IMR-90 (cell line): ENCODE measurements around the gene SSR3. TPM values are rescaled to one million over a fixed set of nuclear protein-coding genes. Genes with fewer than 3 reads are reported as not detected.

ENCODE experiments used
- ATAC-seq: fragments of 200-7000 bp; cut with Tn5 transposase; 2 replicates; pipeline ENCODE4 v1.9.1; 2020; ENCODE audit warnings: low read depth, mild to moderate bottlenecking, moderate library complexity
- BruUV-seq: library from RNA; stranded (reverse); fragments of 400-500 nt; replicated peaks from 2 replicates; lab custom pipeline; 2021; lab: Mats Ljungman, UMichigan
- CTCF ChIA-PET: fragments of 300-600 bp; formaldehyde crosslinking; extraction: SDS; loops from one replicate; lab custom pipeline; 2021; ENCODE audit warnings: antibody characterized with exemption; lab: Yijun Ruan, JAX
- POLR2A ChIA-PET: fragments of 300-600 bp; sonication (Branson Sonifier 250); formaldehyde crosslinking; loops from one replicate; lab custom pipeline; 2022; ENCODE audit warnings: antibody characterized with exemption; ENCODE audit not compliant: unreplicated experiment; lab: Charles Lee
- DNase-seq: peaks from one replicate; pipeline ENCODE4 v3.0.0; 2013
- H2AFZ ChIP-seq: replicated peaks from 2 replicates; pipeline ENCODE3; 2013; ENCODE audit warnings: low read length, mild to moderate bottlenecking; ENCODE audit not compliant: poor library complexity
- H2AK5ac ChIP-seq: 2 replicates; pipeline ENCODE4 v1.6.1; 2013; ENCODE audit warnings: low read depth, low read length, inconsistent platforms
- H2AK9ac ChIP-seq: replicated peaks from 2 replicates; pipeline ENCODE3; 2013; ENCODE audit warnings: mild to moderate bottlenecking, low read depth, low read length, moderate library complexity; ENCODE audit not compliant: poor library complexity
- H2BK120ac ChIP-seq: 2 replicates; pipeline ENCODE4 v1.6.1; 2013; ENCODE audit warnings: low read depth, low read length, inconsistent platforms
- H2BK15ac ChIP-seq: 3 replicates; pipeline ENCODE4 v1.6.1; 2013; ENCODE audit warnings: low read depth, low read length, inconsistent platforms
- H2BK20ac ChIP-seq: 2 replicates; pipeline ENCODE4 v1.6.1; 2013; ENCODE audit warnings: low read depth, mild to moderate bottlenecking, inconsistent platforms, low read length, moderate library complexity
- H2BK5ac ChIP-seq: 2 replicates; pipeline ENCODE4 v1.6.1; 2013; ENCODE audit warnings: mild to moderate bottlenecking, low read depth, low read length, inconsistent platforms; ENCODE audit not compliant: poor library complexity, severe bottlenecking
- H3K14ac ChIP-seq: replicated peaks from 2 replicates; pipeline ENCODE4 v1.6.1; 2013; ENCODE audit warnings: low read depth, low read length, inconsistent platforms
- H3K18ac ChIP-seq: 2 replicates; pipeline ENCODE4 v1.6.1; 2013; ENCODE audit warnings: low read depth, low read length, control low read depth
- H3K23ac ChIP-seq: 2 replicates; pipeline ENCODE4 v1.6.1; 2013; ENCODE audit warnings: low read depth, low read length, inconsistent platforms
- H3K27ac ChIP-seq: 2 replicates; pipeline ENCODE4 v1.5.1; 2013; ENCODE audit warnings: mild to moderate bottlenecking, control low read depth, low read length; ENCODE audit not compliant: insufficient read depth
- H3K27me3 ChIP-seq: 2 replicates; pipeline ENCODE4 v1.6.1; 2013; ENCODE audit warnings: low read length; ENCODE audit not compliant: control insufficient read depth, insufficient read depth
- H3K36me3 ChIP-seq: 2 replicates; pipeline ENCODE4 v1.6.1; 2013; ENCODE audit warnings: low read length, mixed read lengths; ENCODE audit not compliant: control insufficient read depth, insufficient read depth
- H3K4ac ChIP-seq: 2 replicates; pipeline ENCODE4 v1.6.1; 2013; ENCODE audit warnings: low read depth, low read length, inconsistent platforms
- H3K4me1 ChIP-seq: 2 replicates; pipeline ENCODE4 v1.6.1; 2013; ENCODE audit warnings: low read length, mixed read lengths; ENCODE audit not compliant: control insufficient read depth, insufficient read depth
- H3K4me2 ChIP-seq: 2 replicates; pipeline ENCODE4 v1.6.1; 2013; ENCODE audit warnings: low read depth, mild to moderate bottlenecking, control low read depth, low read length, moderate library complexity
- H3K4me3 ChIP-seq: 2 replicates; pipeline ENCODE4 v1.5.1; 2013; ENCODE audit warnings: low read depth, mild to moderate bottlenecking, control low read depth, low read length, moderate library complexity; ENCODE audit not compliant: insufficient read depth
- H3K56ac ChIP-seq: 2 replicates; pipeline ENCODE4 v1.6.1; 2013; ENCODE audit warnings: low read length, inconsistent platforms; ENCODE audit not compliant: insufficient read depth; ENCODE audit errors: extremely low read depth
- H3K79me1 ChIP-seq, 2 experiments: 2 replicates each; pipeline ENCODE4 v1.6.1; 2013; ENCODE audit warnings: low read length in 2 of 2, inconsistent platforms in 1 of 2, low read depth in 1 of 2
- H3K9ac ChIP-seq: 2 replicates; pipeline ENCODE4 v1.6.1; 2013; ENCODE audit warnings: low read depth, low read length, control low read depth
- H3K9me1 ChIP-seq: 2 replicates; pipeline ENCODE4 v1.6.1; 2013; ENCODE audit warnings: low read length, inconsistent platforms; ENCODE audit not compliant: insufficient read depth
- H3K9me3 ChIP-seq: 2 replicates; pipeline ENCODE4 v1.6.1; 2013; ENCODE audit warnings: low read length; ENCODE audit not compliant: control insufficient read depth, insufficient read depth
- H4K20me1 ChIP-seq: 2 replicates; pipeline ENCODE4 v1.6.1; 2013; ENCODE audit warnings: low read length, inconsistent platforms; ENCODE audit not compliant: insufficient read depth
- H4K5ac ChIP-seq: 2 replicates; pipeline ENCODE4 v1.6.1; 2013; ENCODE audit warnings: mild to moderate bottlenecking, low read depth, low read length, control low read depth
- H4K8ac ChIP-seq, 2 experiments: 2 replicates each; pipeline ENCODE4 v1.6.1; 2013; ENCODE audit warnings: low read depth in 2 of 2, low read length in 2 of 2, control low read depth in 1 of 2, inconsistent platforms in 1 of 2
- H4K91ac ChIP-seq: 2 replicates; pipeline ENCODE4 v1.6.1; 2013; ENCODE audit warnings: low read depth, low read length, inconsistent platforms; ENCODE audit not compliant: insufficient read depth
- BHLHE40 ChIP-seq: fragments of 150-350 bp; IDR thresholded peaks from 2 replicates; pipeline ENCODE4 v1.6.1; 2016; ENCODE audit warnings: mild to moderate bottlenecking, low read depth, low read length
- CEBPB ChIP-seq: IDR thresholded peaks from 2 replicates; pipeline ENCODE4 v1.6.1; 2012; ENCODE audit warnings: low read depth, low read length, improper control_type of control experiment
- CHD1 ChIP-seq: IDR thresholded peaks from 2 replicates; pipeline ENCODE4 v1.6.1; 2012; ENCODE audit warnings: low read depth, low read length, improper control_type of control experiment
- FOS ChIP-seq: fragments of 150-350 bp; IDR thresholded peaks from 2 replicates; pipeline ENCODE4 v1.6.1; 2016; ENCODE audit warnings: low read depth, low read length
- MAFK ChIP-seq: IDR thresholded peaks from 2 replicates; pipeline ENCODE4 v1.6.1; 2012; ENCODE audit warnings: low read depth, low read length, improper control_type of control experiment
- MAZ ChIP-seq: IDR thresholded peaks from 2 replicates; pipeline ENCODE4 v1.6.1; 2012; ENCODE audit warnings: low read depth, mild to moderate bottlenecking, low read length, improper control_type of control experiment, moderate library complexity, borderline replicate concordance
- MXI1 ChIP-seq: IDR thresholded peaks from 2 replicates; pipeline ENCODE4 v1.6.1; 2012; ENCODE audit warnings: low read depth, mild to moderate bottlenecking, low read length, moderate library complexity, borderline replicate concordance
- NFE2L2 ChIP-seq: fragments of 150-350 bp; IDR thresholded peaks from 2 replicates; pipeline ENCODE4 v1.6.1; 2016; ENCODE audit warnings: low read depth, mild to moderate bottlenecking, low read length
- POLR2A ChIP-seq: IDR thresholded peaks from 2 replicates; pipeline ENCODE4 v1.6.1; 2012; ENCODE audit warnings: mild to moderate bottlenecking, low read depth, low read length
- RAD21 ChIP-seq: IDR thresholded peaks from 2 replicates; pipeline ENCODE4 v1.6.1; 2012; ENCODE audit warnings: low read length, improper control_type of control experiment
- RCOR1 ChIP-seq: IDR thresholded peaks from 2 replicates; pipeline ENCODE4 v1.6.1; 2012; ENCODE audit warnings: mild to moderate bottlenecking, low read length, improper control_type of control experiment; ENCODE audit not compliant: insufficient replicate concordance
- RFX5 ChIP-seq: IDR thresholded peaks from 2 replicates; pipeline ENCODE4 v1.8.0; 2012; ENCODE audit warnings: low read depth, mild to moderate bottlenecking, low read length, moderate library complexity
- SMC3 ChIP-seq: fragments of 150-350 bp; IDR thresholded peaks from 2 replicates; pipeline ENCODE4 v1.6.1; 2016; ENCODE audit warnings: low read depth, mild to moderate bottlenecking, antibody characterized with exemption, low read length, moderate library complexity
- USF2 ChIP-seq: fragments of 150-350 bp; IDR thresholded peaks from 2 replicates; pipeline ENCODE4 v1.6.1; 2017; ENCODE audit warnings: mild to moderate bottlenecking, antibody characterized with exemption, low read length, low read depth
- WGBS, 2 experiments: methylation state at CpG; one replicate each; pipeline versions ENCODE4 v1.1.5 to v1.1.7; 2013; ENCODE audit warnings: missing lambda C conversion rate in 2 of 2; ENCODE audit not compliant: insufficient read length in 1 of 2; ENCODE audit errors: extremely low coverage in 2 of 2; 5-methylcytosine and 5-hydroxymethylcytosine counted together
- dilution Hi-C: fragments of 300-500 bp; cut with HindIII; formaldehyde crosslinking; loops from one replicate; pipeline ENCODE4 v1.14.3; 2018; ENCODE audit warnings: low sequenced_read_pairs; ENCODE audit not compliant: unreplicated experiment
- in situ Hi-C: fragments of 300-500 bp; cut with MboI; formaldehyde crosslinking; loops from 3 replicates; pipeline ENCODE4 v1.14.3; 2019; ENCODE audit warnings: low sequenced_read_pairs, inconsistent platforms, mixed read lengths
- intact Hi-C: fragments of 100-400 bp; cut with micrococcal nuclease; formaldehyde crosslinking; loops from 2 replicates; pipeline ENCODE4 v1.10.0; 2022
- polyA plus RNA-seq, 3 experiments: library from polyadenylated mRNA; depleted of rRNA; stranded (reverse); fragments of >200 nt; gene quantifications; 2 replicates each; pipeline ENCODE4 v1.2.3, GENCODE V29; 2012; ENCODE audit warnings: low replicate concordance in 1 of 3
- total RNA-seq: library from RNA; depleted of rRNA; stranded (reverse); fragments of >200 nt; gene quantifications from 2 replicates; pipeline ENCODE4 v1.2.3, GENCODE V29; 2012
- TF ChIP-seq, protein P1 (sequence below): conservative IDR thresholded peaks from 2 replicates; pipeline ENCODE4 v1.5.1; 2012; ENCODE audit warnings: mild to moderate bottlenecking, low read depth, low read length, improper control_type of control experiment
- TF ChIP-seq, protein P2 (sequence below): fragments of 150-350 bp; IDR thresholded peaks from 2 replicates; pipeline ENCODE4 v1.6.1; 2016; ENCODE audit warnings: low read depth, mild to moderate bottlenecking, low read length, moderate library complexity, borderline replicate concordance

Gene SSR3
- total and polyA plus RNA-seq, 2 of the 4 experiments (the other 2 are of a cell fraction): 246 to 608 TPM

- Histone ChIP-seq H2AK5ac (no peak overlapping the region), H3K36me3 (no peaks in the 10 kb centered on the region), H2AFZ (no peak overlapping the region), H3K27me3 (peaks cover 6% of the 10 kb centered on the region), H3K4me3 (no peak overlapping the region), H2BK20ac (no peak overlapping the region; the same call in 1 of the 2 replicates), H3K9ac (no peak overlapping the region), H3K56ac (no peak overlapping the region), H3K18ac (no peak overlapping the region), H3K79me1 (no peaks in the 10 kb centered on the region), H3K23ac (no peak overlapping the region), H3K14ac (no peak overlapping the region), H4K8ac (no peak overlapping the region), H3K4ac (no peak overlapping the region), H3K9me1 (no peaks in the 10 kb centered on the region; the same call in 1 of the 2 replicates), H4K91ac (no peak overlapping the region), H4K5ac (no peak overlapping the region), H2BK15ac (no peak overlapping the region), H3K4me2 (no peak overlapping the region), H2BK120ac (no peak overlapping the region), H3K4me1 (0 out of 2 replicates have a peak, but pooled peaks cover 2% of the 10 kb centered on the region), H2AK9ac (peak overlapping the region; percentile 65), H3K27ac (no peak overlapping the region), H2BK5ac (no peak overlapping the region), H4K20me1 (no peaks in the 10 kb centered on the region), H3K9me3 (no peaks in the 10 kb centered on the region)
- intact Hi-C loops: no loop called here
- TF ChIP-seq USF2 (no peak), MAFK (no peak), RAD21 (no peak), CEBPB (no peak), CHD1 (no peak), RFX5 (no peak), FOS (no peak), MAZ (no peak), SMC3 (no peak), RCOR1 (no peak), POLR2A (no peak), MXI1 (no peak), NFE2L2 (no peak), BHLHE40 (no peak)
- TF ChIP-seq, protein P1, sequence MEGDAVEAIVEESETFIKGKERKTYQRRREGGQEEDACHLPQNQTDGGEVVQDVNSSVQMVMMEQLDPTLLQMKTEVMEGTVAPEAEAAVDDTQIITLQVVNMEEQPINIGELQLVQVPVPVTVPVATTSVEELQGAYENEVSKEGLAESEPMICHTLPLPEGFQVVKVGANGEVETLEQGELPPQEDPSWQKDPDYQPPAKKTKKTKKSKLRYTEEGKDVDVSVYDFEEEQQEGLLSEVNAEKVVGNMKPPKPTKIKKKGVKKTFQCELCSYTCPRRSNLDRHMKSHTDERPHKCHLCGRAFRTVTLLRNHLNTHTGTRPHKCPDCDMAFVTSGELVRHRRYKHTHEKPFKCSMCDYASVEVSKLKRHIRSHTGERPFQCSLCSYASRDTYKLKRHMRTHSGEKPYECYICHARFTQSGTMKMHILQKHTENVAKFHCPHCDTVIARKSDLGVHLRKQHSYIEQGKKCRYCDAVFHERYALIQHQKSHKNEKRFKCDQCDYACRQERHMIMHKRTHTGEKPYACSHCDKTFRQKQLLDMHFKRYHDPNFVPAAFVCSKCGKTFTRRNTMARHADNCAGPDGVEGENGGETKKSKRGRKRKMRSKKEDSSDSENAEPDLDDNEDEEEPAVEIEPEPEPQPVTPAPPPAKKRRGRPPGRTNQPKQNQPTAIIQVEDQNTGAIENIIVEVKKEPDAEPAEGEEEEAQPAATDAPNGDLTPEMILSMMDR: no peak
- TF ChIP-seq, protein P2, sequence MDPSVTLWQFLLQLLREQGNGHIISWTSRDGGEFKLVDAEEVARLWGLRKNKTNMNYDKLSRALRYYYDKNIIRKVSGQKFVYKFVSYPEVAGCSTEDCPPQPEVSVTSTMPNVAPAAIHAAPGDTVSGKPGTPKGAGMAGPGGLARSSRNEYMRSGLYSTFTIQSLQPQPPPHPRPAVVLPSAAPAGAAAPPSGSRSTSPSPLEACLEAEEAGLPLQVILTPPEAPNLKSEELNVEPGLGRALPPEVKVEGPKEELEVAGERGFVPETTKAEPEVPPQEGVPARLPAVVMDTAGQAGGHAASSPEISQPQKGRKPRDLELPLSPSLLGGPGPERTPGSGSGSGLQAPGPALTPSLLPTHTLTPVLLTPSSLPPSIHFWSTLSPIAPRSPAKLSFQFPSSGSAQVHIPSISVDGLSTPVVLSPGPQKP: no peak
- ChIA-PET CTCF (interaction anchor here (0.6 to 1.8 kb wide), 2 partner anchors 27 to 361 kb away, joined by 3 to 5 read pairs; no protein-coding TSS in a partner anchor), POLR2A (interaction anchor here (0.7 to 0.9 kb wide), 2 partner anchors 17 to 270 kb away, joined by 3 to 9 read pairs; no protein-coding TSS in a partner anchor)
- 63% methylated on average over 1 of the region's 5 CpGs; no CpG with 5 or more reads in 1 of the 2 experiments for WGBS, 2 experiments
- no TSS peak for BruUV-seq
- ATAC-seq: 0 out of 2 replicates have a peak, but pooled peaks have one; percentile 25
- no peak for DNase-seq
- dilution Hi-C loops: loop anchor here (25.0 kb wide), 1 partner anchor 351 kb away; no protein-coding TSS in a partner anchor
- in situ Hi-C loops: no loop called here
Observed at GRCh38 chr3:156513619-156514018, 41.3 kb downstream of the SSR3 start.
